Fibroblast of peridontal ligament (primary cell): Measurements from ENCODE around the gene TBC1D22A.
"Not testable (repeated sequence)": the region's sequence is repeated elsewhere in the genome, so short reads cannot be mapped to it uniquely, and the experiment has no call there.

ENCODE experiments used
- DNase-seq: peaks from one replicate; pipeline ENCODE4 v3.0.0-alpha.2; 2010; ENCODE audit errors: extremely low read depth

Gene TBC1D22A

DNA sequence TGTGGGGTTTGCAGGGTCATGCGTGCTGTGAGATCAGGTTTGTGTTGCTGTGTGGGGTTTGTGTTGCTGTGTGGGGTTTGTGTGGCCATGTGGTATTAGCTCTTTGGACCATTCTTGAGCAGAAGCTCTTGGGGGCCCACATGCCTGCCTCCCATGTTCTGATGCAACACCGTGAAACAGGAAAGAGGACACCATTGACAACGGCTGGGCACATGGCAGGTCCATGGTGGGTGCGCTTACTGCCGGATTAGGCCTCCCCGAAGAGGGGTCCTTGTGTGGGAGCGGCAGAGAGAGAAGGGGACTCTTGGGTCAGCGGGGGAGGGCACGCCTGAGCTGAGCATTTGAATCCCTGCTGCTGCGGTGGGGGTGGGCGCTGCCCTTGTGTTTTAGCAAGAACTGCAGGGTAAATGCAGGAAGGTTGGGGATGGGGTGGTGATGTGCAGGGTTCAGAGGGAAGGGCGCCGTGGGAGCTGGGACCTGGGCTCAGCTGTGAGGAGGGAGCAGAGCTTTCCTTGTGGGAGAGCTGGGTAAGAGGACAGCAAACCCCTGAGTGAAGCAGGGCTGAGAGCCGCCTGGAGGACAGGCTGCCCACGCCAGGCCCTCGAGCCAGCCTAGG is 361.5 kb downstream of the TBC1D22A start:
- DNase-seq = no peak

DNA sequence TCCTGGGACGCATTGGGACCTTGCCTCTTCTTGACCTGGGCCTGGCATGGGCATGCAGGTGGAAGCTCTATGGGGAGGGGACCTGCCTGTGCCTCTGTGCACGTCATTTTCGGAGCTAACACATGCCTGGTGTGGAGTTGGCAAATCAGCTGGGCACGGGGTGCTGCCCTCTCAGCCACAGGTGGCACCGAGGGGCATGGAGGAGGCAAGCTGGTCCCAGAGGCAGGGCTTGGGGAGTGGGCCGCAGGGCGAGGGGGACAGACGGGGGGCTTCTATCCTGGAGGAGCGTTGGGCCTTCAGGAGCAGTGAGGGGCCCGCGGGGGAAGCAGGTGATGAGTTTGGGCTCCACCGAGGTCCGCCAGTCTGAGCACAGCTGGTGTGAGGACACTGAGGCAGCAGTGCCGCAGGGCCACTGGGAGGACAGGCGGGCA is 362.0 kb downstream of the TBC1D22A start:
- DNase-seq = no peak

DNA sequence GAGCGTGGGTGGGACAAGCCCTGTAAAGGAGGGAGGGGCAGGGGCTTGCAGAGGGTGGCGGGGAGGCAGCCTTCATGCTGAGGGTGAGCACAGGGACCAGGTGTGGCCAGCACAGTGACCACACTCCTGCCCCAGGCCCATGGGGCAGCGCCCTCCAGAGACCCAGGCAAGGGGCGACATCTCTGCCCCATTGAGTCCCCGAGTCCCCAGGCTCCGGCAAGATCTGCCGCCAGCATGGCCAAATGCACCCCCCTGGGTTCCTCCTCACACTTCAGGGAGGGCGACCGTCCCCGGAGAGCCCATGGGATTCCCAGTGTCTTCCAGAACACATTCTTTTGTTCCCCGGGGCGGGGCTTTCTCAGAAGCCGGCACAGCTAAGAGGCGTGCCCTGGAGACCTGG is 362.5 kb downstream of the TBC1D22A start:
- DNase-seq = no peak

DNA sequence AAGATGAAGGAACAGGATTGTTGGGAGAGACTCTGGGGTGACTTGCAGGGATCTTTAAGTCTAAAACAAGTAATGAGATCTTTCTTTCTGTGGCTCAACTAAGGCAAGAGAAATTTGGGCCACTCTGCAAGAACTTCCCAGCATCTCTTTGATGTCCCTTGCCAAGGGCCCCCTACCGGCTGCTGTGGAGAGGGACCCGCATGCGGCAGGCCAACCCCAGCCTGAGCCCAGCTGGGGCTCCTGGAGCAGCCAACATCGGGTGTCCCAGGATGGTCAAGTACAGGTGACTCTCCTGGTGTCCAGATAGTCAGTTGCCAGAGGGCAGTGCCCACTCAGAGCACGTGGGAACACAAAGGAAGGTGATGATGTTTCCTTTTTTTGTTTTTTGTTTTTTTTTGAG is 363.2 kb downstream of the TBC1D22A start:
- DNase-seq = no peak

DNA sequence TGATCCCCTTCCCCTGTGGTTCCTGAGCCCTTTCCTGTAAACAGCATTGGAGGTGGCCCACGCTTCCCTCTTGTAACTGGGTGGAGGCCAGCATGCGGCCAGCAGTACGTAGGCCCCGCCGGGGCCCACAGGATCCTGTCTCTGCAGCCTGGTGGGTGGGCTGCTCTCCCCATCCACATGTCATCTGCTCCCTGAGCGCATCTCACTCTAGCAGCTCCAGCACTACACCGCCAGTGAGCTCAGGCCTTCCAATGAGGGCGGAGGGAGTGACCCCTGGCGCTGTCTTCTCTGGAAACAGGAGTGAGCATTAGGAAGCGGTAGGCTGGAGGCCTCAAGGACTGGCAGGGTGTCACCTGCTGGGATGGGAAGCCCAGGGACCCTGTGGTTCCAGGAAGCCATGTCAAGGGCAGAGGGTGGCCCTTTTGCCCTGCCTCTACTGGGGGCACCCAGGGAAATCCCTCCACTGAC is 363.9 kb downstream of the TBC1D22A start:
- no peak for DNase-seq

DNA sequence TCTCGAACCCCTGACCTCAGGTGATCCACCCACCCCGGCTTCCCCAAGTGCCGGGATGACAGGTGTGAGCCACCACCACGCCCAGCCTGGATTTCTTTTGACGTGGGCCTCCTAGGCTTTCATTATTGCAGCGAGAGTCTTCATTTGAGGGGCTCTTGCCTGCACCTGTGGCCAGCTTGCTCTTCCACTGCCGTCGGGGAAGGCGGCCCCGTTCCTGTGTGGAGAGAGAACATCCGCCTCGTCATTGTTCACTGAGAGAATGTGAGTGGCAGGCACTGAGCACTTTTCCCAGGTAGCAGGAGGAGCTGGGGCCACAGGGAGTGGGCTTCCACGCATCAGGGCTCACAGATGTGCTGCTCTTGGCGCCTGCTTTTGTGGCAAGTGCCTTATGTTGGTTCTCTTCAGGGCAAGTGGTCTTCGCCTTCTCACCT is 365.0 kb downstream of the TBC1D22A start:
- no peak for DNase-seq

DNA sequence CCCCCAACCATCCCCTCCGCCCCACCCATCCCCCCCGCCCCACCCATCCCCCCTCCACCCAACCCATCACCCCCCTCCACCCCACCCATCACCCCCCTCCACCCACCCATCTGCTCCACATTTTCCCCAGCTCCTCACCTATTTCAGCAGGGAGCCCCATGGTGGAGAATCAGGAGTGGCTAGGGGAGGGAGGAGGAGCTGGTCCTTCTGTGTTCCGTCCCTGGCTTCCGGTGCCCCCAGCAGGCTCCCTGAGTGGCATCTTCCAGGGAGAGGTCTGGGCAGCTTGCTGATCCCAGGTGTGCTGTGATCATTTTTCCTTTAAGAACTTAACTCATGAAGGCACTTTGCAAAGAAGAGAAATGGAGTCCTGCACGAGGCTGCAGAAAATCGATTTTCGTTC is 365.8 kb downstream of the TBC1D22A start:
- DNase-seq = no peak

DNA sequence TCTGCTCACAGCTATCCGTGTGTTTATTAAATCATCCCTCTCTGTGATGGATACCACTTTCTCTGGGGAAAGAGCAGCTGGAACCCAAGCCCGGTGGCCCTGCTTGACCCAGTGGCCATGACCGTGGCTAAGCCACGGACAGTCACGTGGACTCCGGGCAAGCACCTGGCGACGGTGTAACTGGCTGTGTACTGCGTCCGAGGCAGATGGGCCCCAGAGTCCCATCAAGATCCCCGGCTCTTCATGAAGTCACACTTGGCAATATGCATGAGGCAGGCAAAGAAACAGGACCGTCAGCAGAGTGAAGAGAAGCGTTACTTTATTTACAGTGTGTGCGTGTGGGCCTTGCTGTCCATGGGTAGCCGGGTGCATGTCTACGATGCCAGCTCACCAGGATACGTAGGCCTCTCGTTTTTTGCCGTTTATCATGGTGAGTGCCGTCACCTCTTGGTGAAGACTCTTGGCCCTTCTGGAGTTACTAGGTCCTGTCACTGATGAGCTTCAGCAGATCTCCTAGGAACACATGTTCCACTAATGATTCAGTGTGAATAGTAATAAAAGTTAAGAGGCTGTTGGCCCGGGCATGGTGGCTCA is 366.3 kb downstream of the TBC1D22A start:
- DNase-seq = no peak

DNA sequence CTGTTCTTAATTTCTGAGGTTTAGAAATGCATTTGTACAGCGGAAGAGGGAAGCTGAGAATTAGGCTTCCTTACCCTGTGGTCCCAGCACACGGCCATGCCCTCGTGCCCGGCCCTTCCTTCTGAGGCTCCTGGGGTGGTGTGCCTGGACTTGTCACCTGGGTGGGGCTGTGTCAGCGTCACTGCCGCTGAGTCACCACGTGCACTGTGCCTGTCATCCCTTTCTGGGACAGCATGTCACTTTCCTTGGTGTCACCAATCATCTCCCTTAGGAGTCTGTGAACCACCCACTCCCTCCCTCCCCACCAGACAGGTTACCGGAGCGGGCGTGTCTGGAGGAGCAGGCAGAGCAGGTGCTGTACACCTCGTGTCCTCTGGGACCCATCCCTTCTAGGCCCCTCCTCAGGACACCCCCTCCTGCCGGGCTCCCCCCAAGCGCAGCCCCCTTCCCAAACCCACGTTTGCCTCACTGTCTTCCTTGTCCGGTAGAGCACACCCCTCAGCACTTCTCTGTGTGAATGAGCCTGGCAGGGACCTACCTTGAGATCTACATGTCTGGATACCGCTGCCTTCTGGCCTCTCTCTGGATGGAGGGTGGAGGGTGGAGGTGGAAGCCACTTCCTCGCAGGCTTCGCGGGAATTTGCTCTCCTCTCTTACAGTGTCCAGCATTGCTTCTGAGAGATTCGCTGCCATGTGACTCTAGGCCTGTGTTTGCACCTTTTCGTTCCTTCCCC is 367.6 kb downstream of the TBC1D22A start:
- DNase-seq = no peak

DNA sequence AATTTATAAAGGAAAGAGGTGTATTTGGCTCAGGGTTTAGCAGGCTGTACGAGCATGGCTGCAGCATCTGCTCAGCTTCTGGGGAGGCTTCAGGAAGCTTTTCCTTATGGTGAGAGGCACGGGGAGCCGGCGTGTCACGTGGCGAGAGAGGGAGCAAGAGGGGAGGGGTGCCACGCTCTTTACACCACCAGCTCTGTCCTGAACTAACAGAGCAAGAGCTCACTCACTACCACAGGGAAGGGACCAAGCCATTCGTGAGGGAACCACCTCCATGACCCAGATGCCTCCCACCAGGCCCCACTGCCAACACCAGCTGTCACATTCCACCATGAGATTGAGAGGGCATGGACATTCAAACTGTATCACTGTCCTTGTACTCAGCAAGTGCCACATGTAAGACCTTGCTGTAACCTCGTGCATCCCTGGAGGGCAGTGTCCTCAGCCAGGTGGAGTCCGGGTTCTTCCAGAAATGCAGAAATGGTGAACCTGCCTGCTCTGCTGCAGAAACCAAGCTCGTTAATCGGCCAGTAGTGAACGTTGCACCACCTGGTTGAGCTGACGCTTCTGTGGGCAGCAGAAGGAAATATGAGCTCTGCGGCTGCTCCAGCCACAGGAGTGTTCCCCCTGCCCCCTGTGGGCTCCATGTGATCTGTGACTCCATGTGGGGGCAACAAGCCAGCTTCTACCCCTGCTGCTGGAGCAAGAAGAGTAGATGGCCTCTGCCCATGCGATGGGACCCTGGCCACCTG is 368.6 kb downstream of the TBC1D22A start:
- no peak for DNase-seq

DNA sequence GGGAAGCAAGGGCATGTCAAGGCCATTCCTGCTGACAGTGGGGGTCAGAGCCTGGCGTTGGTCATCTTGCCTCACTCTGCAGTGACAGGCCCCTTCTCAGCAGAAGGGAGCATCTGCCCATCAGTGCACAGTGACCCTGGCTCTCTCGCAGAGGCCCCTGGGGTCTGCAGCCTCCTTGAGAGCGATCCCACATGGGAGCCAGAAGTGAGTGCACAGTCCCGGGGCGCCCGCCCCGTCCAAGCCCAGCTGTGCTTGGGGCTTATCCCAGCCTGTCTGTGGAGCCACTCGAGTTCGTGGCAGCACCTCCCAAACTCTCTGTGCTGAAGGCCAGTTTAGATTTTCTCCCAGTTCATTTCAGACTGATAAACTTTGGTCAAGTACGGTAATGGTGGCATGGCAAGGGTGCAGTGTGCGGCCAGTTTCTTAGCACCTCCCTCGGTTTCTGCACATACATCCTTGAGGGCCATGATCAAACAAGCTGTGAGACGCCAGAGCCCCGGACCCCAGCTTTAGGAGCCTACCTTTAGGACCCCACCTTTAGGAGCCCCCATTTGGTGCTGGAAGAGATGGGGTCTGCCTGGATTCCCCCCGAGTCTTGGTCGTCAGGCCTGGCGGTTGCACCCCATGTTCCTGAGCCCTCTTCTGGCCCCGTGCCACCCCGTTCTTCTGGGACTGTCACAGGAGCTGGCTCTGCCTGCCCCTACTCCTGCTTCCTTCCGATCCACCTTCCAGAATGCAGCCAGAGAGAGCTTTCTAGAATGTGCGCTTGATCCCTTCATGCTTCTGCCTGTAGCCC is 369.4 kb downstream of the TBC1D22A start:
- DNase-seq = no peak

DNA sequence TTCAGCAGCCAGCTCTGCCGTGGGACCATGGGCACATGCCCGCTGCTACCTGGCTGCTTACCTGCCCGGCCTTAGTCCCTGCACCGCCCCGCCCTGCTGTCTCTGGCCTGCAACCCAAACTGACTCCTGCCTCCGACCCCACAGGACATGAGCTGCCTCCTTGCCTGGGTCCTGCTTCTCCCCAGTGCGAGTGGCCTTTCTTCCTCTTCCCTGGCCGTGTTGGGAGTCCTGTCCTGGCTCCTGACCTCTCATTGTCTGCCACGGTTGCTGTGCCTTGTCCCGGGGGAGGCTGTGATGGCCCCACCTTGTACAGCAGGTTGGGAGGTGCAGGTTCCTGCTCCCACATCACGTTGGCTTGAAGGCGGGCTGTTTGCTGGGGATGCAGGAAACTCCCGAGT is 370.0 kb downstream of the TBC1D22A start:
- no peak for DNase-seq

DNA sequence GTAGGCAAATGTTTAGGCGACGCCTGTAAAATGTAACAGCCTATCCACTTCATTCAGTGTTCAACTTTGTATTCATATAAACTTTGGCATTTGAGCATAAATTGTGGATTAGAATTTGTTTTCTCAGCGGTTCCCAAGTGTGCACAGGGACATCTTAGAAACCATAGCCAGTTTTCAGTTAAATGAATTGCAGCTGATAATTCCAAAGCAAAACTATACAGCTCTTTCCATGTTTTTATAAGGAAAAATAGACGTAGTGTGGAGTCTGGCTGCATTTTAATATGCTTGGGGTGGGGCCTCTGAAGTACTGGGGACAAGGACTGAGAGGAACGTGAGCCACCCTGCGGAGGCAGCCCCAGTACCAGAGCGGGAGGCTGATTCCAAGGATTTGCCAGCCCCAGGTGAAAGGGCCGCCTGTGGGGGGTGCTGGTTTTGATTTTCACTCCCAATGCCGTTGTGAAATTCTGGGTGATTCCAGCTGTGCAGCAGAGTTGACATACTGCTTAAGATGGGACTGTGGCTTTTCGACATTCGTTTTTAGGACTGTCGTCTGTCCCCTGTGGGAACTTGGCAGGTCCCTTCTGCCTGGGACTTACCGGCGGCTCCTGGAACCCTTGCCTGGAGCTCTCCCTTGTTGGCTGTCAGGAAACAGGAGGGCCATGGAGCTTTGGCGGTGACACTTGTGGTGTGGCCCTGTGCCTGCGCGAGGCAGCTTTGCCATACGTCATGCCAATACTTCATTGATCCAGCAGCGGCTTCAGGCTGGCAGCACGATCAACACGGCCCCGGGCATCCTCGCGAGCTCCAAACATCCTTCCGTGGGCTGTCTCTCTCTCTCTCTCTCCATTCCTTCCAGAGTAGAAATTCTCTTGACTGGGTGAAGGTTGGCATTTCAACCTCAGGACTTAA is 370.9 kb downstream of the TBC1D22A start:
- peak; percentile 41 for DNase-seq

DNA sequence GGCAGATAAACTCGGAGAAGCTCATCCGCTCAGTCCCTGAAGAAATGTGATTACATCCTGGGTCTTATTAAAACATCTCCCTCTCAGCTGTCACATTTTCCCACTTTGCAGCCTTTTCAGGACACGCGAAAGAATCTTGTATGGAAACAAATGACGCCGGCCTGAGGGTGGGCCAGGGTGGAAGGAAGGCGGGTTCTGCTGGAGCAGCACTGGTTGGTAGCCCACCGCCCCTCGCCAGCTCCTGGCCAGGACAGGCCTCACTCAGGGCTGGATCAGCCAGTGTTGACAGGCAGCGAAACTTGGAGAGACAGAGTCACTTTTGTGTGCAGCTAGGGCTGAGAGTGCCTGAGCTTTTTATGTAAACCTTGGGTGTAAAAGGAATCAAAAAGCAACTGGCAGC is 371.8 kb downstream of the TBC1D22A start:
- no peak for DNase-seq

DNA sequence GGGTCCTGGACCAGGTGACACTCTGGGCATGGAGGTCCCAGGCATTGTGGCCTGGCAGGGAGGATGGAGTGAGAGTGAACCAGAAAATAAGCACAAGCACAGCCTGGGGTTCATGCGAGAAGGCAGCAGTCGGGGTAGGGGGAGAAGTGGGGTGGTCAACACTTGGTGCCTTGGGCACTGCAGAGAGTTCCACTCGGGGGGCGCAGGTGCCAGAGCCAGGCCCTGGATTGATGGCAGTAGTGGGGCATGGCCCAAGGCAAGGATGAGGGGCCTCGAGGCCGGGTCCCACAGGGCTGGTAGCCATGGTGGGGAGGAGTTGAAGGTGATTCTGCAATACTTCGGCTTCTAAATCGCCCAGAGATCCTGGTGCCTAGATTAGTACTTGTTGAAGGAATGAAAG is 372.9 kb downstream of the TBC1D22A start:
- no peak for DNase-seq

DNA sequence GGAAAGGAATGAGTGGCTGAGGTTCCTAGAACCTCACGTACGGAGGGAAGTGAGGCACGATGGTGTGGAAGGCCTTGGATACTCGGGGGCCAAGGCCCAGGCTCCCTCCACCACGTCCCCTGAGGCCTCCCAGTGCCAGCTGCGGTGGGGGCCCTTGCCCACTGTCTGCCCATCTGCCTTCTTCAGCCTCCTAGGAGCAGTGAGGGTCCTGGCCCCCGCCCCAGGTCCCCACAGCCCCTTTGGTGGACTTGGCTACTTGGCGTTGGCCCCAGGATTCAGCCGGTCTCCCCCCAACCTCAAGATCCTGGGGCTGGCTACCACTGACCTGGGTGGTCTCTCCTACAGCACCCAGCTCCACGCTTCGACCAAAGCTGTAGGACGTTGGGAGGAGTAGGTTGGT is 373.6 kb downstream of the TBC1D22A start:
- DNase-seq = no peak

DNA sequence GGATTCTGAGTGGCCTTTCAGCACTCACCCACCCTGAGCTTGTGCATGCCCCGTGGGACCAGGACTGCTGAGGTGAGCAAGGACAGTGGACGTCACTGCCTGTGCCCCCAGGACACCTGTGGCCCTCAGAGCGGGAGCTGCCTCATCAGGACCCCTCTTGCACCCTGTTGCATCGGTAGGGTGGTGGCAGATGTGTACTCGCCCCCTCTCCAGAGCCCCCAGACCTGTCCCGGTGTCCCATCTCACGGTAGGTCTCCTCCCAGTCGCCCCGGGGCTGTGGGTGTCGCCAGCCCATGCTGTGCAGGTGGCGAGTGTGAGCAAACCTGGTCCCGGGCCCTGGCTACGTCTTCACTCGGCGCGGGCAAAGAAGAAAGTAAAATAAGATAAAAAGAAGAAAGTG is 374.2 kb downstream of the TBC1D22A start:
- no peak for DNase-seq

DNA sequence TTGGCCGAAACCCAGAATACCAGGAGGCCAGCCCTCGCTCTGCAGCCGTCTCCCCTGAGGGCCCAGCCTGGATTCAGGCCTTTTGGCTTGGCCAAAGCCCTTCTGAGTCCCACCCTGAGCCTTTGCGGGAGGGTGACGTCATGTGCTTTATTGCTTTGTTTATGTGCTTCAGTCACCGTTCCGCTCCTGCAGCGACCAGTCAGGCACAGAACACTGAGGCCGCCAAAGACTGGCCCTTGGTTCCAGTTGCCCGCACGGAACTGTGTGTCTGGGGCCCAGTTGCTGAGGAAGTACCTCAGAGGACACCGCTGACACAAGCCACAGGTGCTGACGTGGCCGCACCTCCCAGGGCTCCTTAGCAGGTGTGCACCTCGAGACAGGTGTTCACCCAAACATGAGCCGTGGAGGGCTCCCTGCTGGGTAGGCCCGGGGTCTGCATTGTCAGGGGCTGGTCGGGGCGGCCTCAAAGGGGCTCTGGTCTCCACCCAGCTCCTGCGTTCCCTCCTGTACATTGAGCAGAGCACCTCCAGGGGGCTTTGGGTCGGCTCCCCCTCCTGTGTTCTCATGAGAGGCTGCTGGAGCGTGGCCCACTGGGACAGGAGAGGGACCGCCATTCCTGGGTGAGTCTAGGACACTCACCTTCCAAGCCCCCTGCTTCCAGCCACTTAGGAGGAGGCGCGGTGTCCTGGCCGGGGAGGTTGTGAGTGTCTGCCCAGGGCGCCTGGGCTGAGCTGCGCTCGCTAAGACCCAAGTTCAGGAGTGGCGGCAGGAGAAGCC is 376.8 kb downstream of the TBC1D22A start:
- no peak for DNase-seq

DNA sequence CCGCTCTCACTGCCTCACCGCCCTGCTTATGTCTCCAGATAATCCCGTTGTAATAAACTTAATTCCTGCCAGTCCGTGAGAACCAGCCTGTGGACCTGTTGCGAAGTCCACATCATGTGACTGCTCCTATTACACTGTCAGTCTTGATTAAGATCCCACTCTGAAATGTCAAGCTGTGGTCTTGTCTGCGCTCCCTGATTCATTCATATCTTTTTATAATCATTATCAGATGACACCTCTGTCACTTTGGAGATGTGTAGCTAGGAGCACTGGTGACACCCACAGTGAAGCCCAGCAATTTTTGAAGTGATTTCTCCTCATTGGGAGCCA is 377.3 kb downstream of the TBC1D22A start:
- DNase-seq = no peak

DNA sequence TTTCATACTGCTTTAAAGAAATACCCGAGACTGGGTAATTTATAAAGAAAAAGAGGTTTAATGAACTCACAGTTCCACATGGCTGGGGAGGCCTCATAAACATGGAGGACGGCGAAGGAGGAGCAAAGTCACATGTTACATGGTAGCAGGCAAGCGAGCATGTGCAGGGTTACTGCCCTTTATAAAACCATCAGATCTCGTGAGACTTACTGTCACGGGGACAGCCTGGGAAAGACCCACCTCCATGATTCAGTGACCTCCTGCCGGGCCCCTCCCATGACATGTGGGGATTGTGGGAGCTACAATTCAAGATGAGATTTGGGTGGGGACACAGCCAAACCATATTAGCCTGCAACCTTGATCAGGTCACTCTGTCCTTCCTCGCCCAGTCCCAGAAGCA is 378.5 kb downstream of the TBC1D22A start:
- DNase-seq = not testable (repeated sequence)
